Vagina (tissue), 2 donors: ENCODE data around the gene MAPK14.

ENCODE experiments used
- POLR2AphosphoS5 ChIP-seq, 2 donors: sonication (generic); formaldehyde crosslinking; IDR thresholded peaks; one replicate each; pipeline ENCODE4 v1.9.0; 2017; ENCODE audit warnings: antibody characterized with exemption in 2 of 2, mild to moderate bottlenecking in 2 of 2, low read depth in 1 of 2; ENCODE audit not compliant: insufficient read depth in 1 of 2
- TF ChIP-seq, protein P1 (sequence below), 3 experiments: fragments of 450-650 bp in 2 of 3; fragments of 200-600 bp in 1 of 3; sonication (generic) in 1 of 3; IDR thresholded peaks; one replicate each; pipeline ENCODE4 v1.5.1; 2017 to 2019; ENCODE audit warnings: antibody characterized with exemption in 3 of 3, mild to moderate bottlenecking in 2 of 3, moderate library complexity in 2 of 3

DNA sequence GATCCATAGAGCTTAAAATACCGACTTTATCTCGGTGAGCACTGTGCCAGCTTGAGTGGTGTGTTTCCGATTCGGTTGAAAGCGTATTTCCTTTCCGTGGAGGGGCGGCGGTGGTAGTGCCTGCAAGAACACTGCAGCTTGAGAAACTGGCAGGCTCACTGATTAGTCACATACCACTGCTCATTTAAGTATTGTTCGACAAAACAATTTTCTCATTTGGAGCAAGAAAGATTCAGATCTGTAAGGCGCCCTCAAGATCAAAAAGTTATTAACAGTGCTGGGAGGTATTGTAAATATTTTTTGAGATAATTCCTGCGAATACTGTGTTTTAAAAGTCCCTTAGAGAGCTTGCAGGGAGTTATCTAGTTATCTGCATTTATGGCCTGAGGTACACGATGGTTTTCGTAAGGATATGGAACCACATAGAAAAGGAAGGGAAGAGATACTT, 1.3 kb downstream of the MAPK14 start:
- TF ChIP-seq, protein P1, sequence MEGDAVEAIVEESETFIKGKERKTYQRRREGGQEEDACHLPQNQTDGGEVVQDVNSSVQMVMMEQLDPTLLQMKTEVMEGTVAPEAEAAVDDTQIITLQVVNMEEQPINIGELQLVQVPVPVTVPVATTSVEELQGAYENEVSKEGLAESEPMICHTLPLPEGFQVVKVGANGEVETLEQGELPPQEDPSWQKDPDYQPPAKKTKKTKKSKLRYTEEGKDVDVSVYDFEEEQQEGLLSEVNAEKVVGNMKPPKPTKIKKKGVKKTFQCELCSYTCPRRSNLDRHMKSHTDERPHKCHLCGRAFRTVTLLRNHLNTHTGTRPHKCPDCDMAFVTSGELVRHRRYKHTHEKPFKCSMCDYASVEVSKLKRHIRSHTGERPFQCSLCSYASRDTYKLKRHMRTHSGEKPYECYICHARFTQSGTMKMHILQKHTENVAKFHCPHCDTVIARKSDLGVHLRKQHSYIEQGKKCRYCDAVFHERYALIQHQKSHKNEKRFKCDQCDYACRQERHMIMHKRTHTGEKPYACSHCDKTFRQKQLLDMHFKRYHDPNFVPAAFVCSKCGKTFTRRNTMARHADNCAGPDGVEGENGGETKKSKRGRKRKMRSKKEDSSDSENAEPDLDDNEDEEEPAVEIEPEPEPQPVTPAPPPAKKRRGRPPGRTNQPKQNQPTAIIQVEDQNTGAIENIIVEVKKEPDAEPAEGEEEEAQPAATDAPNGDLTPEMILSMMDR (IDR thresholded peaks at IDR 0.05) = no peak
- peak in 1 of 2 donors; percentile 18 for TF ChIP-seq POLR2AphosphoS5 (IDR thresholded peaks at IDR 0.05; ENCODE audit: insufficient read depth in 1 of 2, low read depth in 1 of 2)
